ENCODE results near the gene FAM3C. TPM values are rescaled to one million over a fixed set of nuclear protein-coding genes. Genes with fewer than 3 reads are reported as not detected.

Gene FAM3C
- total and polyA plus RNA-seq, 2 of the 8 experiments (the other 6 are each of a cell fraction or from before 2014, with no cell fraction given): 27.0 to 77.7 TPM

DNA sequence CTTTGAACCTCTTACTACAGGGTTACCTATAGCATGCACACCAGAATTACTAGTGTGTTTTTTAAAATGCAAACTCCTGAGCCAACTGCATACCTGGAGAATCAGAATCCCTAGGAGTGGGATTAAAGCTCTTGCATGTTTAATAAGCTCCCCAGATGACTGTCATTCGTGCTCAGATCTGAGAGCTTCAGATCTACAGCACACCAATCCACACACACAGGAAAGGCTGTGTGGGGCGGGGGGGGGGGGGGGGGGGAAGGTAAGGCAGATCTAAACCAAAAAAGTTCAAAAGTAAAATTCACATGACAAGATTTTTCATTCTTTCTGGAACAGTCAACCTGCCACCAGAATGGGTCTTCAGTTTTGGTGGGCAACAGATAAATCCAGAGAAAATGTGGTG lies 5.5 kb downstream of the FAM3C start:
- Histone ChIP-seq H3K79me1 (ENCODE audit: low read depth, low read length) (0 out of 2 replicates have a peak, but pooled peaks cover 2% of the 10 kb centered on the region), H3K4me1 (replicated peaks in 1 of 4; ENCODE audit: control insufficient read depth in 3 of 4, insufficient read depth in 4 of 4, low read length in 3 of 4) (no peaks in the 10 kb centered on the region; a peak in 1 of 7 replicates), H3K23me2 (ENCODE audit: low read depth, low read length) (no peaks in the 10 kb centered on the region), H3K9me3 (ENCODE audit: insufficient read depth in 2 of 2, low read depth in 1 of 2, low read length in 1 of 2) (no peaks in the 10 kb centered on the region), H3K56ac (replicated peaks; ENCODE audit: insufficient read length, low read depth, low read length) (no peak overlapping the region), H3K27ac (ENCODE audit: low read depth, low read length) (no peak overlapping the region), H4K8ac (ENCODE audit: extremely low read depth, insufficient read depth, low read length) (no peak overlapping the region), H2BK120ac (replicated peaks; ENCODE audit: low read depth, low read length) (no peak overlapping the region), H3K36me3 (ENCODE audit: control insufficient read depth in 2 of 4, insufficient read depth in 4 of 4, low read length in 3 of 4) (peaks cover 0 to 6% (median 1%) of the 10 kb centered on the region in 4 experiments; a peak in 3 of 8 replicates), H3K18ac (ENCODE audit: extremely low read depth, low read length) (no peak overlapping the region), H4K5ac (ENCODE audit: insufficient read length, low read depth, low read length) (no peak overlapping the region), H2AFZ (ENCODE audit: low read length) (no peak overlapping the region), H3K27me3 (replicated peaks in 1 of 4; ENCODE audit: control insufficient read depth in 3 of 4, extremely low read depth in 1 of 4, insufficient read depth in 3 of 4, low read length in 3 of 4) (no peaks in the 10 kb centered on the region), H2BK12ac (ENCODE audit: low read depth, low read length) (no peak overlapping the region), H2BK5ac (ENCODE audit: low read depth, low read length) (no peak overlapping the region), H3K4me2 (ENCODE audit: insufficient read depth in 1 of 2, low read depth in 2 of 2, low read length in 2 of 2) (no peak overlapping the region), H3K79me2 (ENCODE audit: control insufficient read depth in 1 of 2, insufficient read depth in 2 of 2, low read length in 2 of 2) (peaks cover 13 to 99% of the 10 kb centered on the region in 2 experiments), H3K4ac (replicated peaks; ENCODE audit: insufficient read length, low read depth, low read length) (no peak overlapping the region), H3K4me3 (ENCODE audit: extremely low read depth in 1 of 4, insufficient read depth in 2 of 4, low read depth in 3 of 4, low read length in 4 of 4) (no peak overlapping the region), H3K9ac (replicated peaks in 1 of 4; ENCODE audit: extremely low read depth in 1 of 4, low read depth in 3 of 4, low read length in 3 of 4) (no peak overlapping the region), H2AK5ac (ENCODE audit: low read depth, low read length) (no peak overlapping the region), H2BK15ac (ENCODE audit: low read length) (no peak overlapping the region), H2BK20ac (ENCODE audit: low read length) (no peak overlapping the region), H3K23ac (ENCODE audit: insufficient read length) (no peak overlapping the region), H3K14ac (ENCODE audit: insufficient read length) (no peak overlapping the region), H4K91ac (replicated peaks; ENCODE audit: insufficient read length, low read length) (no peak overlapping the region), H4K20me1 (replicated peaks in 1 of 2; ENCODE audit: control insufficient read depth in 1 of 2, insufficient read depth in 2 of 2, low read length in 2 of 2) (peaks cover 3 to 9% of the 10 kb centered on the region in 2 experiments)
- TF ChIP-seq CTBP2 (IDR thresholded peaks at IDR 0.05; ENCODE audit: borderline replicate concordance, insufficient read depth, insufficient read length, low read length): no peak
- TF ChIP-seq POLR2A (IDR thresholded peaks at IDR 0.05; ENCODE audit: control extremely low read depth in 1 of 2, low read depth in 2 of 2, low read length in 2 of 2): 0 out of 3 replicates have a peak, but pooled peaks of 1 of the 2 experiments have one; percentile 0
- ChIA-PET CTCF (ENCODE audit: partially characterized antibody) (interaction anchor here (1.5 kb wide), 1 partner anchor 16 kb away, joined by 3 read pairs; no protein-coding TSS in a partner anchor), POLR2A (ENCODE audit: partially characterized antibody) (interaction anchor here (1.3 kb wide), 1 partner anchor 10 kb away, joined by 4 read pairs; no protein-coding TSS in a partner anchor)
- WGBS, 2 experiments (ENCODE audit: extremely low coverage in 1 of 2, insufficient coverage in 1 of 2, insufficient read length in 1 of 2, insufficient replicate concordance in 2 of 2, low coverage in 1 of 2, low lambda C conversion rate in 2 of 2, missing lambda C conversion rate in 1 of 2): 77% methylated on average over 1 of the region's 2 CpGs; no CpG with 5 or more reads in 1 of the 2 experiments
- DNase-seq (ENCODE audit: low read depth in 1 of 2, low spot score in 2 of 2) (no peak), FAIRE-seq (no peak)
